ENCODE results near the gene MYO1D.
"Not testable (repeated sequence)": the region's sequence is repeated elsewhere in the genome, so short reads cannot be mapped to it uniquely, and the experiment has no call there.

Gene MYO1D

GRCh38 chr17:32719689-32720088 is 157.2 kb downstream of the MYO1D start:
- H3K79me2 ChIP-seq (ENCODE audit: low read length), result no peaks in the 10 kb centered on the region
- H3K27ac ChIP-seq (ENCODE audit: low read length), result no peak overlapping the region
- no peaks in the 10 kb centered on the region for H3K9me3 ChIP-seq (replicated peaks; ENCODE audit: insufficient read depth, low read length)
- no peak overlapping the region for H3K4me2 ChIP-seq (ENCODE audit: low read depth, low read length)
- H2AFZ ChIP-seq (ENCODE audit: low read length), result no peak overlapping the region
- H3K4me3 ChIP-seq (ENCODE audit: low read length), result no peak overlapping the region
- no peaks in the 10 kb centered on the region for H4K20me1 ChIP-seq (ENCODE audit: insufficient read depth, low read length)
- no peaks in the 10 kb centered on the region for H3K27me3 ChIP-seq (replicated peaks; ENCODE audit: insufficient read depth, low read length)
- H3K4me1 ChIP-seq (ENCODE audit: low read length), result no peaks in the 10 kb centered on the region
- TF ChIP-seq CTCF (IDR thresholded peaks at IDR 0.05; ENCODE audit: low read length) (no peak), EZH2phosphoT487 (IDR thresholded peaks at IDR 0.05; ENCODE audit: low read length) (no peak), EZH2 (optimal IDR thresholded peaks at IDR 0.05; ENCODE audit: low read depth, low read length) (no peak)
- H3K9me2 ChIP-seq (replicated peaks; ENCODE audit: insufficient read depth, low read length), result no peaks in the 10 kb centered on the region
- H3K9ac ChIP-seq (ENCODE audit: low read length), result no peak overlapping the region
- 0 out of 2 replicates have a peak, but pooled peaks cover 3% of the 10 kb centered on the region for H3K36me3 ChIP-seq (replicated peaks; ENCODE audit: insufficient read depth, low read length)
- DNase-seq, result no peak
- no peaks in the 10 kb centered on the region for H3F3A ChIP-seq (ENCODE audit: insufficient read depth, low read length)

- not testable (repeated sequence) for H3K36me3 ChIP-seq (replicated peaks; ENCODE audit: insufficient read depth, low read length); H3K9ac ChIP-seq (ENCODE audit: low read length); H3K79me2 ChIP-seq (ENCODE audit: low read length); H3K27me3 ChIP-seq (replicated peaks; ENCODE audit: insufficient read depth, low read length); H3K27ac ChIP-seq (ENCODE audit: low read length); H3F3A ChIP-seq (ENCODE audit: insufficient read depth, low read length); H3K9me2 ChIP-seq (replicated peaks; ENCODE audit: insufficient read depth, low read length); H3K4me2 ChIP-seq (ENCODE audit: low read depth, low read length); H3K4me1 ChIP-seq (ENCODE audit: low read length); H3K4me3 ChIP-seq (ENCODE audit: low read length); H4K20me1 ChIP-seq (ENCODE audit: insufficient read depth, low read length); DNase-seq; H3K9me3 ChIP-seq (replicated peaks; ENCODE audit: insufficient read depth, low read length); H2AFZ ChIP-seq (ENCODE audit: low read length)
Observed at GRCh38 chr17:32714922-32715321, 162.0 kb downstream of the MYO1D start.

GRCh38 chr17:32714206-32714605 is 162.7 kb downstream of the MYO1D start:
- not testable (repeated sequence) for H3K79me2 ChIP-seq (ENCODE audit: low read length); H3K27me3 ChIP-seq (replicated peaks; ENCODE audit: insufficient read depth, low read length); H3K9me3 ChIP-seq (replicated peaks; ENCODE audit: insufficient read depth, low read length); H4K20me1 ChIP-seq (ENCODE audit: insufficient read depth, low read length); H3K36me3 ChIP-seq (replicated peaks; ENCODE audit: insufficient read depth, low read length); H3K4me3 ChIP-seq (ENCODE audit: low read length); H3K9ac ChIP-seq (ENCODE audit: low read length); DNase-seq; H3K27ac ChIP-seq (ENCODE audit: low read length); H2AFZ ChIP-seq (ENCODE audit: low read length); H3K9me2 ChIP-seq (replicated peaks; ENCODE audit: insufficient read depth, low read length); H3F3A ChIP-seq (ENCODE audit: insufficient read depth, low read length); H3K4me1 ChIP-seq (ENCODE audit: low read length); H3K4me2 ChIP-seq (ENCODE audit: low read depth, low read length)

GRCh38 chr17:32713081-32713480 is 163.8 kb downstream of the MYO1D start:
- H3K9me2 ChIP-seq (replicated peaks; ENCODE audit: insufficient read depth, low read length), result no peaks in the 10 kb centered on the region
- H3K4me1 ChIP-seq (ENCODE audit: low read length), result no peaks in the 10 kb centered on the region
- no peaks in the 10 kb centered on the region for H3F3A ChIP-seq (ENCODE audit: insufficient read depth, low read length)
- no peak overlapping the region for H3K4me2 ChIP-seq (ENCODE audit: low read depth, low read length)
- no peaks in the 10 kb centered on the region for H3K79me2 ChIP-seq (ENCODE audit: low read length)
- no peak for DNase-seq
- no peaks in the 10 kb centered on the region for H3K27me3 ChIP-seq (replicated peaks; ENCODE audit: insufficient read depth, low read length)
- H4K20me1 ChIP-seq (ENCODE audit: insufficient read depth, low read length), result no peaks in the 10 kb centered on the region
- H3K27ac ChIP-seq (ENCODE audit: low read length), result no peak overlapping the region
- no peak overlapping the region for H3K4me3 ChIP-seq (ENCODE audit: low read length)
- TF ChIP-seq CTCF (IDR thresholded peaks at IDR 0.05; ENCODE audit: low read length) (no peak), EZH2 (optimal IDR thresholded peaks at IDR 0.05; ENCODE audit: low read depth, low read length) (no peak), EZH2phosphoT487 (IDR thresholded peaks at IDR 0.05; ENCODE audit: low read length) (no peak)
- no peak overlapping the region for H3K9ac ChIP-seq (ENCODE audit: low read length)
- H2AFZ ChIP-seq (ENCODE audit: low read length), result no peak overlapping the region
- H3K36me3 ChIP-seq (replicated peaks; ENCODE audit: insufficient read depth, low read length), result no peaks in the 10 kb centered on the region; the same call in 1 of the 2 replicates
- H3K9me3 ChIP-seq (replicated peaks; ENCODE audit: insufficient read depth, low read length), result no peaks in the 10 kb centered on the region

Measured in MM.1S (cell line).